ENCODE data around the gene DMAC2.

The DMAC2 gene

GRCh38 chr19:41421973-41422372 lies 17.7 kb downstream of the DMAC2 start:
- no peaks in the 10 kb centered on the region for H4K20me1 ChIP-seq (ENCODE audit: insufficient read depth, low read length, poor library complexity, severe bottlenecking)
- no peaks in the 10 kb centered on the region for H3K4me1 ChIP-seq (ENCODE audit: insufficient read depth, low read length, poor library complexity, severe bottlenecking)
- no peaks in the 10 kb centered on the region for H3K9me3 ChIP-seq (ENCODE audit: insufficient read depth, low read depth, low read length)
- TF ChIP-seq CTCF (conservative IDR thresholded peaks at IDR 0.05; ENCODE audit: low read length) (no peak), EZH2phosphoT487 (IDR thresholded peaks at IDR 0.05; ENCODE audit: borderline replicate concordance) (no peak)
- H3K4me2 ChIP-seq (ENCODE audit: low read depth, low read length, poor library complexity, severe bottlenecking) = no peak overlapping the region
- peaks cover 38% of the 10 kb centered on the region; the same call in 1 of the 2 replicates for H3K36me3 ChIP-seq (ENCODE audit: insufficient read depth, low read length)
- H3K27me3 ChIP-seq (ENCODE audit: insufficient read depth, low read length, poor library complexity, severe bottlenecking) = no peaks in the 10 kb centered on the region
- H3K9me2 ChIP-seq (replicated peaks; ENCODE audit: low read depth, low read length) = no peaks in the 10 kb centered on the region
- H3F3A ChIP-seq (ENCODE audit: low read depth) = no peaks in the 10 kb centered on the region
- no peak overlapping the region for H3K9ac ChIP-seq (ENCODE audit: low read depth, low read length, poor library complexity, severe bottlenecking)
- H3K4me3 ChIP-seq (ENCODE audit: low read length, poor library complexity, severe bottlenecking) = no peak overlapping the region
- no peak overlapping the region for H2AFZ ChIP-seq (ENCODE audit: low read length)
- H3K79me2 ChIP-seq (ENCODE audit: insufficient read depth, low read length) = no peaks in the 10 kb centered on the region

GRCh38 chr19:41421314-41421713 lies 18.4 kb downstream of the DMAC2 start:
- no peak overlapping the region for H2AFZ ChIP-seq (ENCODE audit: low read length)
- H3K9me2 ChIP-seq (replicated peaks; ENCODE audit: low read depth, low read length) = no peaks in the 10 kb centered on the region
- no peaks in the 10 kb centered on the region for H3K79me2 ChIP-seq (ENCODE audit: insufficient read depth, low read length)
- no peaks in the 10 kb centered on the region for H3K4me1 ChIP-seq (ENCODE audit: insufficient read depth, low read length, poor library complexity, severe bottlenecking)
- H3K27me3 ChIP-seq (ENCODE audit: insufficient read depth, low read length, poor library complexity, severe bottlenecking) = no peaks in the 10 kb centered on the region
- H4K20me1 ChIP-seq (ENCODE audit: insufficient read depth, low read length, poor library complexity, severe bottlenecking) = no peaks in the 10 kb centered on the region
- H3K9ac ChIP-seq (ENCODE audit: low read depth, low read length, poor library complexity, severe bottlenecking) = no peak overlapping the region
- no peak overlapping the region for H3K4me2 ChIP-seq (ENCODE audit: low read depth, low read length, poor library complexity, severe bottlenecking)
- H3K36me3 ChIP-seq (ENCODE audit: insufficient read depth, low read length) = peaks cover 38% of the 10 kb centered on the region; the same call in 1 of the 2 replicates
- no peak overlapping the region for H3K4me3 ChIP-seq (ENCODE audit: low read length, poor library complexity, severe bottlenecking)
- TF ChIP-seq CTCF (conservative IDR thresholded peaks at IDR 0.05; ENCODE audit: low read length) (no peak), EZH2phosphoT487 (IDR thresholded peaks at IDR 0.05; ENCODE audit: borderline replicate concordance) (no peak)
- no peaks in the 10 kb centered on the region for H3K9me3 ChIP-seq (ENCODE audit: insufficient read depth, low read depth, low read length)
- H3F3A ChIP-seq (ENCODE audit: low read depth) = no peaks in the 10 kb centered on the region

GRCh38 chr19:41420101-41420880 lies 19.4 kb downstream of the DMAC2 start:
- Histone ChIP-seq H3K36me3 (ENCODE audit: insufficient read depth, low read length) (peaks cover 38% of the 10 kb centered on the region; the same call in 1 of the 2 replicates), H3K4me2 (ENCODE audit: low read depth, low read length, poor library complexity, severe bottlenecking) (no peak overlapping the region)

More at GRCh38 chr19:41420101-41420880, 19.4 kb downstream of the DMAC2 start:
- no peaks in the 10 kb centered on the region for H3K9me3 ChIP-seq (ENCODE audit: insufficient read depth, low read depth, low read length)
- no peaks in the 10 kb centered on the region for H3K4me1 ChIP-seq (ENCODE audit: insufficient read depth, low read length, poor library complexity, severe bottlenecking)
- H4K20me1 ChIP-seq (ENCODE audit: insufficient read depth, low read length, poor library complexity, severe bottlenecking) = no peaks in the 10 kb centered on the region
- H3K27me3 ChIP-seq (ENCODE audit: insufficient read depth, low read length, poor library complexity, severe bottlenecking) = no peaks in the 10 kb centered on the region
- no peak for TF ChIP-seq CTCF (conservative IDR thresholded peaks at IDR 0.05; ENCODE audit: low read length)
- no peak for TF ChIP-seq EZH2phosphoT487 (IDR thresholded peaks at IDR 0.05; ENCODE audit: borderline replicate concordance)
- H3F3A ChIP-seq (ENCODE audit: low read depth) = no peaks in the 10 kb centered on the region
- H3K9me2 ChIP-seq (replicated peaks; ENCODE audit: low read depth, low read length) = no peaks in the 10 kb centered on the region
- H3K79me2 ChIP-seq (ENCODE audit: insufficient read depth, low read length) = no peaks in the 10 kb centered on the region
- no peak overlapping the region for H2AFZ ChIP-seq (ENCODE audit: low read length)
- no peak overlapping the region for H3K9ac ChIP-seq (ENCODE audit: low read depth, low read length, poor library complexity, severe bottlenecking)
- no peak overlapping the region for H3K4me3 ChIP-seq (ENCODE audit: low read length, poor library complexity, severe bottlenecking)

All from Loucy (cell line).